ENCODE measurements around the gene CSNK2B. TPM values are rescaled to one million over a fixed set of nuclear protein-coding genes. Genes with fewer than 3 reads are reported as not detected.
"Not testable (repeated sequence)": the region's sequence is repeated elsewhere in the genome, so short reads cannot be mapped to it uniquely, and the experiment has no call there.

Gene CSNK2B
- total RNA-seq, 1 experiment from 2014 or later = 219 TPM

GRCh38 chr6:31708224-31708623 is 42.3 kb downstream of the CSNK2B start:
- in situ Hi-C loops (cut with HindIII; ENCODE audit: low pct_unique_long_range_greater_than_20kb, low sequenced_read_pairs) = no loop called here
- intact Hi-C loops (cut with micrococcal nuclease; ENCODE audit: unreplicated experiment) = no loop called here
- ChIA-PET POLR2A (no interaction called here), CTCF (no interaction called here)
- TF ChIP-seq, protein P1, sequence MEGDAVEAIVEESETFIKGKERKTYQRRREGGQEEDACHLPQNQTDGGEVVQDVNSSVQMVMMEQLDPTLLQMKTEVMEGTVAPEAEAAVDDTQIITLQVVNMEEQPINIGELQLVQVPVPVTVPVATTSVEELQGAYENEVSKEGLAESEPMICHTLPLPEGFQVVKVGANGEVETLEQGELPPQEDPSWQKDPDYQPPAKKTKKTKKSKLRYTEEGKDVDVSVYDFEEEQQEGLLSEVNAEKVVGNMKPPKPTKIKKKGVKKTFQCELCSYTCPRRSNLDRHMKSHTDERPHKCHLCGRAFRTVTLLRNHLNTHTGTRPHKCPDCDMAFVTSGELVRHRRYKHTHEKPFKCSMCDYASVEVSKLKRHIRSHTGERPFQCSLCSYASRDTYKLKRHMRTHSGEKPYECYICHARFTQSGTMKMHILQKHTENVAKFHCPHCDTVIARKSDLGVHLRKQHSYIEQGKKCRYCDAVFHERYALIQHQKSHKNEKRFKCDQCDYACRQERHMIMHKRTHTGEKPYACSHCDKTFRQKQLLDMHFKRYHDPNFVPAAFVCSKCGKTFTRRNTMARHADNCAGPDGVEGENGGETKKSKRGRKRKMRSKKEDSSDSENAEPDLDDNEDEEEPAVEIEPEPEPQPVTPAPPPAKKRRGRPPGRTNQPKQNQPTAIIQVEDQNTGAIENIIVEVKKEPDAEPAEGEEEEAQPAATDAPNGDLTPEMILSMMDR (IDR thresholded peaks at IDR 0.05) = no peak
- no peak for TF ChIP-seq POLR2AphosphoS5 (IDR thresholded peaks at IDR 0.05; ENCODE audit: low read depth, low read length)
- TF ChIP-seq TCF7L2 (IDR thresholded peaks at IDR 0.05; ENCODE audit: low read depth, low read length) = no peak
- no peak for TF ChIP-seq REST (IDR thresholded peaks at IDR 0.05; ENCODE audit: insufficient read depth in 1 of 2, low read depth in 2 of 2, low read length in 1 of 2)
- no peak for TF ChIP-seq SIN3A (IDR thresholded peaks at IDR 0.05; ENCODE audit: borderline replicate concordance, insufficient read depth, low read depth, low read length)
- no peak overlapping the region for H3K4me3 ChIP-seq (ENCODE audit: low read depth in 2 of 2, low read length in 2 of 2)
- no peaks in the 10 kb centered on the region for H3K9me3 ChIP-seq (ENCODE audit: control insufficient read depth, insufficient read depth, low read depth, low read length)
- ATAC-seq = no peak
- DNase-seq (ENCODE audit: low read depth, low spot score) = no peak
- H3K27me3 ChIP-seq (ENCODE audit: control insufficient read depth, insufficient read depth, low read length) = no peaks in the 10 kb centered on the region
- no peak overlapping the region for H3K27ac ChIP-seq (ENCODE audit: low read length)
- BruUV-seq (replicated peaks) = no TSS peak
- no peaks in the 10 kb centered on the region for H3K36me3 ChIP-seq (ENCODE audit: control insufficient read depth, insufficient read depth, low read length)
- H3K4me1 ChIP-seq (ENCODE audit: control insufficient read depth, insufficient read depth, low read length) = no peaks in the 10 kb centered on the region; the same call in 1 of the 2 replicates

- H3K9me3 ChIP-seq (ENCODE audit: control insufficient read depth, insufficient read depth, low read depth, low read length); ATAC-seq; H3K4me3 ChIP-seq (ENCODE audit: low read depth in 2 of 2, low read length in 2 of 2); H3K4me1 ChIP-seq (ENCODE audit: control insufficient read depth, insufficient read depth, low read length); CTCF ChIA-PET; intact Hi-C loops (cut with micrococcal nuclease; ENCODE audit: unreplicated experiment); in situ Hi-C loops (cut with HindIII; ENCODE audit: low pct_unique_long_range_greater_than_20kb, low sequenced_read_pairs); H3K27me3 ChIP-seq (ENCODE audit: control insufficient read depth, insufficient read depth, low read length); BruUV-seq (replicated peaks); H3K36me3 ChIP-seq (ENCODE audit: control insufficient read depth, insufficient read depth, low read length); H3K27ac ChIP-seq (ENCODE audit: low read length); DNase-seq (ENCODE audit: low read depth, low spot score): not testable (repeated sequence)
- POLR2A ChIA-PET = interaction anchor here (0.7 kb wide), 2 partner anchors 24 to 163 kb away, joined by 3 read pairs; partner anchors contain the start of gene ATP6V1G2
These were observed 43.3 kb downstream of the CSNK2B start for GRCh38 chr6:31709157-31709556.

DNA sequence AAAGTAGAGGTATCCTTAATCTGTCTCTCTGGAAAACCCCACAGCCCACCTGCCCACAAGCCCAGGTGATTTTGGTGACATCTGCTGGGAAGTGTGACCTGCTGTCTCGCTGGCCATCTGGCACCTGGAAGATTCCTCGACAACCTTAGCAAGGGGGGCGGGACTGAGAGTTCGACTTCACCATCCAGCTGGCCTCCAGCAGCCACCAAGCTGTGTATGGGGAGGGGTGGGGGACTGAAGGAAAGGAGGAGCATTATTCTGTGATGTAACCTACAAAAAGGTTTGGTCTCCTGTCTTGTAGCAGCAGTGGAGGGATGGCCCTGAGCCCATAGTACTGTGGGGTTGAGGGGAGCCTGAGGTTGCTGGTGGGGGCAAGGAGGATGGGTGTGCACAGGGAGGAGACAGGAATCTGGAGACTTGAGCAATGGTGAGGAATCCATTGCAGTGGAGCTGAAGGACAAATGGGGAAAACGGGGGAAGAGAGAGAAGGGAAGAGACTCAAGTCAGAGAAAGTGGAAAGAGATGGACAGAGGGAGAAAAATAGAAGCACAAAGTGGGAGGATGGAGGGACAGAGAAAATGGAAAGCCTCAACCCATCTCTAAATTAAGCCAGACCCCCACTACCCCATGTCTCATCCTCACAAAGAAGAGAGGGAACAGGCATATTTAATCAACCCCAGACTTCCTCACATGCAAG is 44.8 kb downstream of the CSNK2B start:
- ChIA-PET CTCF (no interaction called here), POLR2A (no interaction called here)
- ATAC-seq = no peak
- no peaks in the 10 kb centered on the region; the same call in 1 of the 2 replicates for H3K4me1 ChIP-seq (ENCODE audit: control insufficient read depth, insufficient read depth, low read length)
- no peaks in the 10 kb centered on the region for H3K9me3 ChIP-seq (ENCODE audit: control insufficient read depth, insufficient read depth, low read depth, low read length)
- H3K4me3 ChIP-seq (ENCODE audit: low read depth in 2 of 2, low read length in 2 of 2) = no peak overlapping the region
- DNase-seq (ENCODE audit: low read depth, low spot score) = no peak
- no TSS peak for BruUV-seq (replicated peaks)
- no peak for TF ChIP-seq SIN3A (IDR thresholded peaks at IDR 0.05; ENCODE audit: borderline replicate concordance, insufficient read depth, low read depth, low read length)
- TF ChIP-seq REST (IDR thresholded peaks at IDR 0.05; ENCODE audit: insufficient read depth in 1 of 2, low read depth in 2 of 2, low read length in 1 of 2) = no peak
- no peak for TF ChIP-seq TCF7L2 (IDR thresholded peaks at IDR 0.05; ENCODE audit: low read depth, low read length)
- TF ChIP-seq, protein P1 (IDR thresholded peaks at IDR 0.05) = no peak
- intact Hi-C loops (cut with micrococcal nuclease; ENCODE audit: unreplicated experiment) = no loop called here
- in situ Hi-C loops (cut with HindIII; ENCODE audit: low pct_unique_long_range_greater_than_20kb, low sequenced_read_pairs) = no loop called here
- no peak overlapping the region for H3K27ac ChIP-seq (ENCODE audit: low read length)
- H3K36me3 ChIP-seq (ENCODE audit: control insufficient read depth, insufficient read depth, low read length) = no peaks in the 10 kb centered on the region
- H3K27me3 ChIP-seq (ENCODE audit: control insufficient read depth, insufficient read depth, low read length) = no peaks in the 10 kb centered on the region

Measured in Panc1 (cell line).